OCI-LY7 (cell line): ENCODE measurements around the gene NAT9. TPM values are rescaled to one million over a fixed set of nuclear protein-coding genes. Genes with fewer than 3 reads are reported as not detected.

Experiments used
- BruUV-seq: library from RNA; stranded (reverse); fragments of 400-500 nt; replicated peaks from 2 replicates; lab custom pipeline; 2021; lab: Mats Ljungman, UMichigan
- CTCF ChIA-PET: fragments of 300-600 bp; sonication (Branson Sonifier 250); formaldehyde crosslinking; loops from one replicate; lab custom pipeline; 2022; ENCODE audit warnings: antibody characterized with exemption; ENCODE audit not compliant: unreplicated experiment; lab: Charles Lee
- POLR2A ChIA-PET: fragments of 300-600 bp; sonication (Branson Sonifier 250); formaldehyde crosslinking; loops from one replicate; lab custom pipeline; 2022; ENCODE audit warnings: antibody characterized with exemption; lab: Charles Lee
- DNase-seq: peaks from one replicate; pipeline ENCODE4 v3.0.0-alpha.2; 2015; ENCODE audit warnings: low spot score
- H2AFZ ChIP-seq: fragments of 200-600 bp; sonication (generic), shearing (Covaris generic); 2 replicates; pipeline ENCODE4 v1.6.1; 2014; ENCODE audit warnings: mild to moderate bottlenecking, antibody characterized with exemption, low read length, moderate library complexity
- H3K27ac ChIP-seq: fragments of 200-600 bp; sonication (generic); 2 replicates; pipeline ENCODE4 v1.5.1; 2014; ENCODE audit warnings: mixed run types, low read depth, mild to moderate bottlenecking, moderate library complexity, low read length, inconsistent platforms; ENCODE audit not compliant: poor library complexity, severe bottlenecking
- H3K36me3 ChIP-seq: fragments of 200-600 bp; sonication (generic); 2 replicates; pipeline ENCODE4 v1.6.1; 2014; ENCODE audit warnings: mild to moderate bottlenecking, antibody characterized with exemption, low read length, moderate library complexity, mixed read lengths; ENCODE audit not compliant: insufficient read depth
- H3K4me1 ChIP-seq: fragments of 200-600 bp; sonication (generic); 2 replicates; pipeline ENCODE4 v1.5.1; 2014; ENCODE audit warnings: mild to moderate bottlenecking, low read length; ENCODE audit not compliant: insufficient read depth, poor library complexity, severe bottlenecking
- H3K4me2 ChIP-seq: fragments of 200-600 bp; sonication (generic); 2 replicates; pipeline ENCODE4 v1.6.1; 2014; ENCODE audit warnings: mild to moderate bottlenecking, low read length
- H3K4me3 ChIP-seq: fragments of 200-600 bp; sonication (generic); 2 replicates; pipeline ENCODE4 v1.5.1; 2014; ENCODE audit warnings: mild to moderate bottlenecking, low read depth, low read length; ENCODE audit not compliant: poor library complexity, severe bottlenecking
- H3K79me2 ChIP-seq: fragments of 200-600 bp; sonication (generic); 2 replicates; pipeline ENCODE4 v1.6.1; 2016; ENCODE audit warnings: low read depth, mild to moderate bottlenecking, low read length, moderate library complexity, mixed read lengths; ENCODE audit not compliant: insufficient read depth
- H3K9me2 ChIP-seq: fragments of 200-600 bp; sonication (generic); 2 replicates; pipeline ENCODE4 v1.6.1; 2016; ENCODE audit warnings: mild to moderate bottlenecking, low read length, mixed read lengths; ENCODE audit not compliant: insufficient read depth
- H3K9me3 ChIP-seq: fragments of 200-600 bp; sonication (generic); 2 replicates; pipeline ENCODE4 v1.6.1; 2014; ENCODE audit warnings: mild to moderate bottlenecking, mixed run types, low read length, mixed read lengths
- H4K20me1 ChIP-seq: fragments of 200-600 bp; sonication (generic); 2 replicates; pipeline ENCODE4 v1.6.1; 2014; ENCODE audit warnings: mild to moderate bottlenecking, antibody characterized with exemption, low read length, moderate library complexity, mixed read lengths; ENCODE audit not compliant: insufficient read depth
- EZH2phosphoT487 ChIP-seq: fragments of 200-600 bp; sonication (generic); IDR thresholded peaks from 2 replicates; pipeline ENCODE4 v1.6.1; 2018; ENCODE audit warnings: low read depth, borderline replicate concordance, mild to moderate bottlenecking, mixed run types, antibody characterized with exemption, low read length, moderate library complexity, mixed read lengths
- intact Hi-C: fragments of 100-400 bp; cut with micrococcal nuclease; formaldehyde crosslinking; loops from one replicate; pipeline ENCODE4 v1.10.0; 2022; ENCODE audit not compliant: unreplicated experiment
- total RNA-seq, 2 experiments: library from RNA; depleted of rRNA in 1 of 2; stranded (reverse); fragments of >200 nt in 1 of 2; shearing (Covaris generic) in 1 of 2; gene quantifications; 2 replicates each; pipeline ENCODE4 v1.2.3, GENCODE V29; 2014 to 2022
- TF ChIP-seq, protein P1 (sequence below): fragments of 200-600 bp; sonication (generic); conservative IDR thresholded peaks from 2 replicates; pipeline ENCODE4 v1.5.1; 2014; ENCODE audit warnings: mild to moderate bottlenecking, antibody characterized with exemption, low read length, moderate library complexity, mixed read lengths

Gene NAT9
- total RNA-seq, 2 experiments from 2014 or later = 77.2 to 87.9 TPM

DNA sequence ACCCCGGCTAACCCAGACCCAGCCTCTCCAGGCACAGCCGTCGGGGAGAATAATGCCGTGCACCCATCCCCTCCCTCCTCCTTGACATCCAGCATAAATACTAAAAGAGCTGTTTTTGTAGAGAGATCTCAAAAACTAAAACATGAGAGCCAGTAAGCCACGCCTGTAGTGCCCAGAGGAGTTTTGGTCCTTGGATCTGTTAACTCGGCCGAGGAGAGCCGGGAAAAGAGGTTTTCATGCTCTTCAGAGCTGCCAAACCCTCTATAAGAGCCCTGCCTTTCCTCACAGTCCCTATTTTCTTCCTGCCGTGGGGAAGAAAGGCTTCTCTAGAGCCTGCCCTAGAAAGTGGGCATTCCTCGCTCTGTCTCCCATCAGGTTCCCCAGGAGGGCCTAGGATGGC is 30.2 kb upstream of the NAT9 start:
- no TSS peak for BruUV-seq
- no peak for TF ChIP-seq EZH2phosphoT487
- TF ChIP-seq, protein P1, sequence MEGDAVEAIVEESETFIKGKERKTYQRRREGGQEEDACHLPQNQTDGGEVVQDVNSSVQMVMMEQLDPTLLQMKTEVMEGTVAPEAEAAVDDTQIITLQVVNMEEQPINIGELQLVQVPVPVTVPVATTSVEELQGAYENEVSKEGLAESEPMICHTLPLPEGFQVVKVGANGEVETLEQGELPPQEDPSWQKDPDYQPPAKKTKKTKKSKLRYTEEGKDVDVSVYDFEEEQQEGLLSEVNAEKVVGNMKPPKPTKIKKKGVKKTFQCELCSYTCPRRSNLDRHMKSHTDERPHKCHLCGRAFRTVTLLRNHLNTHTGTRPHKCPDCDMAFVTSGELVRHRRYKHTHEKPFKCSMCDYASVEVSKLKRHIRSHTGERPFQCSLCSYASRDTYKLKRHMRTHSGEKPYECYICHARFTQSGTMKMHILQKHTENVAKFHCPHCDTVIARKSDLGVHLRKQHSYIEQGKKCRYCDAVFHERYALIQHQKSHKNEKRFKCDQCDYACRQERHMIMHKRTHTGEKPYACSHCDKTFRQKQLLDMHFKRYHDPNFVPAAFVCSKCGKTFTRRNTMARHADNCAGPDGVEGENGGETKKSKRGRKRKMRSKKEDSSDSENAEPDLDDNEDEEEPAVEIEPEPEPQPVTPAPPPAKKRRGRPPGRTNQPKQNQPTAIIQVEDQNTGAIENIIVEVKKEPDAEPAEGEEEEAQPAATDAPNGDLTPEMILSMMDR = no peak
- Histone ChIP-seq H3K4me3 (no peak overlapping the region), H3K4me1 (no peaks in the 10 kb centered on the region), H2AFZ (no peak overlapping the region), H3K4me2 (no peak overlapping the region), H3K9me3 (no peaks in the 10 kb centered on the region), H3K9me2 (no peaks in the 10 kb centered on the region), H4K20me1 (no peaks in the 10 kb centered on the region), H3K79me2 (no peaks in the 10 kb centered on the region), H3K36me3 (no peaks in the 10 kb centered on the region), H3K27ac (no peak overlapping the region)
- ChIA-PET CTCF (no interaction called here), POLR2A (no interaction called here)
- DNase-seq = no peak
- intact Hi-C loops = no loop called here

GRCh38 chr17:74805591-74805991 is 29.4 kb upstream of the NAT9 start:
- Histone ChIP-seq H2AFZ (no peak overlapping the region), H3K79me2 (no peaks in the 10 kb centered on the region), H3K4me3 (no peak overlapping the region), H3K9me3 (no peaks in the 10 kb centered on the region), H3K4me2 (no peak overlapping the region), H3K9me2 (no peaks in the 10 kb centered on the region), H4K20me1 (no peaks in the 10 kb centered on the region), H3K36me3 (no peaks in the 10 kb centered on the region), H3K27ac (no peak overlapping the region), H3K4me1 (no peaks in the 10 kb centered on the region)
- intact Hi-C loops = no loop called here
- ChIA-PET CTCF (no interaction called here), POLR2A (no interaction called here)
- no peak for DNase-seq
- TF ChIP-seq, protein P1 = no peak
- no peak for TF ChIP-seq EZH2phosphoT487
- BruUV-seq = no TSS peak

DNA sequence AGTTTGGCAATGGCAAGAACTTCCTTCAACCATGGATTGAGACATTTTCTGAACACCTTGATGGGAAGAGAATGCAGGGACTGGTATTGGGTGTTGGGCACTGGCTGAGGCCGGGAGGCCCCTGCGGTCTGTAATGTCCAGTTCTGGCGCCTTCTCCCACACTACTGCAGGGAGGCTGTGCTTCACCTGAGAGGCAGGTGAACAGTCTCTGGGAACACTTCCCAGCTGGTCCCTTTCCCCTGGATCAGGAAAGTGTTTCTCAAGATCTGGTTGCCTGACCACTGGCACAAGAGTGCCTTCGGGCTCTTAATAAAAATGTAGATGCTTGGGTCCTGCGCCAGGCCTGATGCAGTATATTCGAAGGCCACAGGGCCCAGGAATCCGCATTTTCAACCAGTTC is 28.5 kb upstream of the NAT9 start:
- Histone ChIP-seq H3K4me3 (no peak overlapping the region), H3K27ac (no peak overlapping the region), H3K36me3 (no peaks in the 10 kb centered on the region), H2AFZ (no peak overlapping the region), H3K4me2 (no peak overlapping the region), H4K20me1 (no peaks in the 10 kb centered on the region), H3K9me3 (no peaks in the 10 kb centered on the region), H3K9me2 (no peaks in the 10 kb centered on the region), H3K4me1 (no peaks in the 10 kb centered on the region), H3K79me2 (no peaks in the 10 kb centered on the region)
- intact Hi-C loops = no loop called here
- no peak for DNase-seq
- ChIA-PET CTCF (no interaction called here), POLR2A (no interaction called here)
- no TSS peak for BruUV-seq
- TF ChIP-seq EZH2phosphoT487 = no peak
- TF ChIP-seq, protein P1 = no peak
